Measurements from ENCODE around the gene SMAD6. TPM values are rescaled to one million over a fixed set of nuclear protein-coding genes. Genes with fewer than 3 reads are reported as not detected.

Gene SMAD6
- total and polyA plus RNA-seq, 10 of the 15 experiments (the other 5 are each of a cell fraction or from before 2014, with no cell fraction given) = under 0.01 to 0.10 (median 0.03) TPM; not detected in 7

GRCh38 chr15:66771351-66771650 lies 69.3 kb downstream of the SMAD6 start:
- Histone ChIP-seq H2AFZ (ENCODE audit: control insufficient read depth, low read depth, low read length) (no peak overlapping the region), H3K9ac (ENCODE audit: control insufficient read depth, insufficient read depth, low read length) (no peak overlapping the region), H3K27ac (ENCODE audit: control insufficient read depth, insufficient read depth) (no peak overlapping the region), H3K27me3 (replicated peaks in 1 of 2; ENCODE audit: control insufficient read depth in 2 of 2, insufficient read depth in 2 of 2, low read length in 1 of 2) (no peaks in the 10 kb centered on the region), H3K4me1 (ENCODE audit: control insufficient read depth, insufficient read depth, low read length) (peaks cover under 1% of the 10 kb centered on the region; the same call in 1 of the 2 replicates), H3K9me3 (replicated peaks; ENCODE audit: control insufficient read depth, insufficient read depth, low read length) (no peaks in the 10 kb centered on the region), H3K36me3 (ENCODE audit: control insufficient read depth in 2 of 2, insufficient read depth in 2 of 2, low read length in 1 of 2) (no peaks in the 10 kb centered on the region), H4K20me1 (ENCODE audit: control insufficient read depth, insufficient read depth) (no peaks in the 10 kb centered on the region), H3K79me2 (ENCODE audit: control insufficient read depth, insufficient read depth, low read length) (no peaks in the 10 kb centered on the region), H3K4me2 (ENCODE audit: control insufficient read depth, insufficient read depth) (no peak overlapping the region), H3K4me3 (no peak overlapping the region)
- ChIA-PET RAD21 (ENCODE audit: unreplicated experiment) (interaction anchor here (4.1 kb wide), 1 partner anchor 152 kb away, joined by 22 read pairs; no protein-coding TSS in a partner anchor), POLR2A (no interaction called here), CTCF (interaction anchor here (0.9 to 1.0 kb wide), 2 partner anchors 57 to 152 kb away, joined by 3 to 5 read pairs; no protein-coding TSS in a partner anchor), SMC1A (ENCODE audit: uncharacterized antibody, unreplicated experiment) (interaction anchor here (1.0 to 1.3 kb wide), 5 partner anchors 47 to 152 kb away, joined by 3 to 4 read pairs (median 4); no protein-coding TSS in a partner anchor)
- DNase-seq (ENCODE audit: low read depth, low spot score) = no peak
- no peak for ATAC-seq
- 16% methylated on average over 5 of the region's 5 CpGs for WGBS (ENCODE audit: insufficient coverage, insufficient replicate concordance, low lambda C conversion rate, missing lambda C conversion rate)
- no peak for FAIRE-seq
- TF ChIP-seq CHD4 (IDR thresholded peaks at IDR 0.05) (no peak), PAX5 (IDR thresholded peaks at IDR 0.05; ENCODE audit: borderline replicate concordance, low read depth, low read length) (no peak), IKZF2 (IDR thresholded peaks at IDR 0.05) (no peak), CTCF (IDR thresholded peaks at IDR 0.05 in 2 of 3, conservative IDR thresholded peaks at IDR 0.05 in 1 of 3; ENCODE audit: control insufficient read depth in 2 of 3, extremely low read depth in 1 of 3, insufficient read depth in 1 of 3, low read depth in 3 of 3, low read length in 3 of 3) (no peak), NKRF (conservative IDR thresholded peaks at IDR 0.05) (no peak), USF2 (IDR thresholded peaks at IDR 0.05; ENCODE audit: borderline replicate concordance, low read depth, low read length) (no peak), MEF2B (IDR thresholded peaks at IDR 0.05; ENCODE audit: partially characterized antibody, poor library complexity, severe bottlenecking) (no peak), RBBP5 (conservative IDR thresholded peaks at IDR 0.05) (no peak), ZNF207 (IDR thresholded peaks at IDR 0.05; ENCODE audit: borderline replicate concordance) (no peak), ZZZ3 (IDR thresholded peaks at IDR 0.05; ENCODE audit: control insufficient read depth, insufficient read length, low read depth) (no peak), IRF3 (IDR thresholded peaks at IDR 0.05) (no peak)
- in situ Hi-C loops (cut with MboI) (loop anchor here (25.0 kb wide), 1 partner anchor 159 kb away; no protein-coding TSS in a partner anchor), intact Hi-C loops (cut with micrococcal nuclease; ENCODE audit: unreplicated experiment) (loop anchor here (5.0 kb wide), 1 partner anchor 69 kb away; the partner anchor contains the start of gene SMAD6)
- BruUV-seq (replicated peaks) = no TSS peak

Data from GM12878 (cell line).